Right cardiac atrium (tissue), 5 donors: ENCODE measurements around the gene FBXW12. TPM values are rescaled to one million over a fixed set of nuclear protein-coding genes. Genes with fewer than 3 reads are reported as not detected.

Source experiments
- ATAC-seq, 2 donors: fragments of 200-7000 bp; cut with Tn5 transposase; one replicate each; pipeline versions ENCODE4 v1.8.0 to v1.9.1; 2020; ENCODE audit warnings: moderate library complexity in 2 of 2, mild to moderate bottlenecking in 1 of 2
- DNase-seq, 3 donors: peaks; one replicate each; pipeline ENCODE4 v3.0.0-alpha.2; 2020
- H3K27ac ChIP-seq: one replicate; pipeline ENCODE4 v1.5.1; 2013; ENCODE audit warnings: mild to moderate bottlenecking, low read length, control low read depth, moderate library complexity
- H3K27me3 ChIP-seq: one replicate; pipeline ENCODE4 v1.6.1; 2013; ENCODE audit not compliant: control insufficient read depth, insufficient read depth
- H3K4me1 ChIP-seq: one replicate; pipeline ENCODE4 v1.6.1; 2013; ENCODE audit warnings: low read length; ENCODE audit not compliant: control insufficient read depth, insufficient read depth
- H3K4me3 ChIP-seq: one replicate; pipeline ENCODE4 v1.5.1; 2013; ENCODE audit warnings: low read length, control low read depth
- H3K9me3 ChIP-seq: one replicate; pipeline ENCODE4 v1.6.1; 2013; ENCODE audit warnings: low read length; ENCODE audit not compliant: control insufficient read depth
- WGBS: extraction: QIAGEN DNeasy Blood & Tissue Kit; methylation state at CpG from one replicate; pipeline ENCODE4 v1.1.7; 2013; 5-methylcytosine and 5-hydroxymethylcytosine counted together
- intact Hi-C, 4 donors: fragments of 100-400 bp; cut with DNase I; formaldehyde crosslinking; loops; one replicate each; pipeline versions ENCODE4 v1.11.0 to v1.14.0; 2022 to 2023
- polyA plus RNA-seq: library from polyadenylated mRNA; stranded (reverse); fragments of 200-250 nt; gene quantifications from one replicate; pipeline ENCODE4 v1.2.3, GENCODE V29; 2013
- total RNA-seq, 4 donors: library from RNA; stranded (reverse); fragmentation: NEBNext Ultra II Directional; extraction: Animal tissue kit (Norgen Biotek cat#: 25700); gene quantifications; one replicate each; pipeline ENCODE4 v1.2.1, GENCODE V29; 2021
- donor health status: healthy with polysubstance abuse.
- donor health status: DM: no; HTN: yes; CAD: no.
- donor health status: DM: no; HTN: no; CAD: no.
- donor health status: DM: no; HTN: yes; CAD: no; lungs with severe emphysema.
- donor health status: DM: yes; HTN: yes; CAD: no.

The FBXW12 gene
- total and polyA plus RNA-seq, 5 donors, result not detected

GRCh38 chr3:48416546-48416945, 44.5 kb downstream of the FBXW12 start:
- Histone ChIP-seq H3K27ac (no peak overlapping the region), H3K27me3 (no peaks in the 10 kb centered on the region), H3K4me1 (no peaks in the 10 kb centered on the region), H3K9me3 (no peaks in the 10 kb centered on the region), H3K4me3 (no peak overlapping the region)
- intact Hi-C loops, result no loop called here
- ATAC-seq, result no peak
- 95% methylated on average over 4 of the region's 4 CpGs for WGBS
- peak in 2 of 3 donors; percentile 6 to 16 for DNase-seq

GRCh38 chr3:48417529-48418108, 45.6 kb downstream of the FBXW12 start:
- Histone ChIP-seq H3K4me1 (no peaks in the 10 kb centered on the region), H3K9me3 (no peaks in the 10 kb centered on the region), H3K27me3 (no peaks in the 10 kb centered on the region), H3K27ac (no peak overlapping the region), H3K4me3 (no peak overlapping the region)
- intact Hi-C loops, result no loop called here
- 93% methylated on average over 14 of the region's 14 CpGs for WGBS
- no peak for ATAC-seq
- peak in 2 of 3 donors; percentile 40 to 50 for DNase-seq

- no peaks in the 10 kb centered on the region for H3K4me1 ChIP-seq
- WGBS, result 91% methylated on average over 17 of the region's 17 CpGs
- ATAC-seq, result no peak
Measured at GRCh38 chr3:48418140-48418539, 46.1 kb downstream of the FBXW12 start.

GRCh38 chr3:48418651-48419050, 46.6 kb downstream of the FBXW12 start:
- H3K4me3 ChIP-seq, result no peak overlapping the region
- no peak overlapping the region for H3K27ac ChIP-seq
- intact Hi-C loops, result no loop called here
- no peak for ATAC-seq
- H3K4me1 ChIP-seq, result no peaks in the 10 kb centered on the region
- peak in 2 of 3 donors; percentile 14 to 20 for DNase-seq
- H3K27me3 ChIP-seq, result no peaks in the 10 kb centered on the region
- 90% methylated on average over 9 of the region's 9 CpGs for WGBS
- no peaks in the 10 kb centered on the region for H3K9me3 ChIP-seq

More at GRCh38 chr3:48418140-48418539, 46.1 kb downstream of the FBXW12 start:
- no peak overlapping the region for H3K27ac ChIP-seq
- no peaks in the 10 kb centered on the region for H3K9me3 ChIP-seq
- no peak overlapping the region for H3K4me3 ChIP-seq
- intact Hi-C loops, result no loop called here
- H3K27me3 ChIP-seq, result no peaks in the 10 kb centered on the region
- peak in 2 of 3 donors; percentile 39 to 44 for DNase-seq

- Histone ChIP-seq H3K27me3 (no peaks in the 10 kb centered on the region), H3K27ac (no peak overlapping the region), H3K9me3 (no peaks in the 10 kb centered on the region), H3K4me1 (no peaks in the 10 kb centered on the region), H3K4me3 (no peak overlapping the region)
- ATAC-seq (no peak), DNase-seq (peak in 2 of 3 donors; percentile 12 to 35)
- WGBS, result 89% methylated on average over 9 of the region's 9 CpGs
- intact Hi-C loops, result no loop called here
Measured at GRCh38 chr3:48419149-48419548, 47.1 kb downstream of the FBXW12 start.

GRCh38 chr3:48419597-48419996, 47.6 kb downstream of the FBXW12 start:
- no peaks in the 10 kb centered on the region for H3K4me1 ChIP-seq
- WGBS, result 91% methylated on average over 17 of the region's 17 CpGs

GRCh38 chr3:48420561-48420960, 48.5 kb downstream of the FBXW12 start:
- WGBS, result 90% methylated on average over 14 of the region's 14 CpGs
- Histone ChIP-seq H3K4me3 (no peak overlapping the region), H3K9me3 (no peaks in the 10 kb centered on the region), H3K27me3 (no peaks in the 10 kb centered on the region), H3K27ac (no peak overlapping the region), H3K4me1 (peaks cover 2% of the 10 kb centered on the region)
- DNase-seq (peak in 2 of 3 donors; percentile 31 to 45), ATAC-seq (no peak)
- intact Hi-C loops, result no loop called here

More at GRCh38 chr3:48419597-48419996, 47.6 kb downstream of the FBXW12 start:
- no peak for ATAC-seq
- intact Hi-C loops, result no loop called here
- no peak overlapping the region for H3K4me3 ChIP-seq
- peak in 2 of 3 donors; percentile 19 to 57 for DNase-seq
- no peak overlapping the region for H3K27ac ChIP-seq
- no peaks in the 10 kb centered on the region for H3K9me3 ChIP-seq
- H3K27me3 ChIP-seq, result no peaks in the 10 kb centered on the region

GRCh38 chr3:48422272-48422671, 50.3 kb downstream of the FBXW12 start:
- WGBS, result 89% methylated on average over 3 of the region's 3 CpGs
- Histone ChIP-seq H3K4me3 (no peak overlapping the region), H3K27me3 (no peaks in the 10 kb centered on the region), H3K27ac (no peak overlapping the region), H3K9me3 (no peaks in the 10 kb centered on the region), H3K4me1 (peaks cover 10% of the 10 kb centered on the region)
- intact Hi-C loops, result no loop called here
- no peak for ATAC-seq
- peak in 1 of 3 donors; percentile 33 for DNase-seq

- Histone ChIP-seq H3K27me3 (no peaks in the 10 kb centered on the region), H3K27ac (no peak overlapping the region), H3K4me3 (no peak overlapping the region), H3K4me1 (peaks cover 14% of the 10 kb centered on the region), H3K9me3 (no peaks in the 10 kb centered on the region)
- intact Hi-C loops, result no loop called here
- WGBS, result 88% methylated on average over 8 of the region's 8 CpGs
- ATAC-seq, result no peak
- DNase-seq, result peak in 1 of 3 donors; percentile 26
Measured at GRCh38 chr3:48422681-48423080, 50.7 kb downstream of the FBXW12 start.

GRCh38 chr3:48423241-48423882, 51.3 kb downstream of the FBXW12 start:
- intact Hi-C loops, result no loop called here
- peaks cover 15% of the 10 kb centered on the region for H3K4me1 ChIP-seq
- 87% methylated on average over 25 of the region's 25 CpGs for WGBS
- no peak overlapping the region for H3K27ac ChIP-seq
- no peaks in the 10 kb centered on the region for H3K27me3 ChIP-seq
- no peaks in the 10 kb centered on the region for H3K9me3 ChIP-seq
- DNase-seq (peak in 2 of 3 donors; percentile 38 to 53), ATAC-seq (no peak)
- H3K4me3 ChIP-seq, result no peak overlapping the region

- WGBS, result 83% methylated on average over 27 of the region's 27 CpGs
- intact Hi-C loops, result no loop called here
- no peak overlapping the region for H3K27ac ChIP-seq
- peaks cover 15% of the 10 kb centered on the region for H3K4me1 ChIP-seq
- no peaks in the 10 kb centered on the region for H3K27me3 ChIP-seq
- DNase-seq (peak in 2 of 3 donors; percentile 60 to 74), ATAC-seq (no peak)
- H3K9me3 ChIP-seq, result no peaks in the 10 kb centered on the region
- H3K4me3 ChIP-seq, result no peak overlapping the region
Measured at GRCh38 chr3:48423883-48424695, 52.1 kb downstream of the FBXW12 start.
